ENCODE results near the gene EIF3A.
"Not testable (repeated sequence)": the region's sequence is repeated elsewhere in the genome, so short reads cannot be mapped to it uniquely, and the experiment has no call there.

The EIF3A gene

DNA sequence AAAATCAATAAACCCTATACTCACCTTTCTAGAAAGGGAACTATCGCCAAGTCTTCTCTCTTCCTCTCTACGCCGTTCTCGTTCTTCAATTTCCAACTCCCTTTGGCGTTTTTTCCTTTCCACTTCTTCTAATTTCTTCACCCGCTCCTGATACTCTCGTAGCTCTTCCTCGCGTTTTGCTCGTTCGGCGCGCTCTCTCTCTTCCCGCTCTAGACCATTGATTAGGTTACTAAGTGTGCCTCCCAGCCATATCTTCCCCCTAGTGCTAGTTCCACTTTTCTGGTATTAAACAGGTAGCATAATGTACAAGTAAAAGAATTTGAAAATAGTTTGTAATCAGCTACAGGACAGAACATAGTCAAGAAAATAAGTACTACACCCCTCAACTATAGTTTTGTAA is 30.8 kb downstream of the EIF3A start:
- DNase-seq: no peak

DNA sequence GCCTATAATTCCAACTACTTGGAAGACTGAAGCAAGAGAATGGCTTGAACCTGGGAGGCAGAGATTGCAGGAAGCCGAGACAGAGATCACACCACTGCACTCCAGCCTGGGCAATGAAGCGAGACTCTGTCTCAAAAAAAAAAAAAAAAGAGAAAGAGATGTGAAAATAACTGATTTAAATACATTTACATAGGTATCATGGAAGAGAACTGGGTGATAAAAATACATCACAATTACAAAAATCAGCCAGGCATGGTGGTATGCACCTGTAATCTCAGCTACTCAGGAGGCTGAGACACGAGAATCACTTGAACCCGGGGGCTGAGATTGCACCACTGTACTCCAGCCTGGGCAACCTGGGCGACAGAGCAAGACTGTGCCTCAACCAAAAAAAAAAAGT is 31.3 kb downstream of the EIF3A start:
- DNase-seq: no peak

DNA sequence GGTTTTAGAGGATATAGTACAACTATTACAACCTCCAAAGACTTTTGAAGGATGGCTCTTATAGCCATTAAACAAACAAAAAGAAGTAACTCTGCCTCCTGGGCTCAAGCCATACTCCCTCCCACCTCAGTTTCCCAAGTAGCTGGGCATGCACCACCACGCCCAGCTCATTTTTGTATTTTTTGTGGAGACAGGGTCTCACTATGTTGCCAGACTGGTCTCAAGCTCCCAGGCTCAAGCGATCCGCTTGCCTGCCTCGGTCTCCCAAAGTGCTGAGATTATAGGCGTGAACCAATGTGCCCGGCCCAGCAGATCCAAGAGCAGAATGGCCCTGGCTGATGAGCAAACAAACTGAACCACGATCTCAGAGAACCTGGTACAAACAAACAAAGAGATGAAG is 35.1 kb downstream of the EIF3A start:
- DNase-seq: no peak

DNA sequence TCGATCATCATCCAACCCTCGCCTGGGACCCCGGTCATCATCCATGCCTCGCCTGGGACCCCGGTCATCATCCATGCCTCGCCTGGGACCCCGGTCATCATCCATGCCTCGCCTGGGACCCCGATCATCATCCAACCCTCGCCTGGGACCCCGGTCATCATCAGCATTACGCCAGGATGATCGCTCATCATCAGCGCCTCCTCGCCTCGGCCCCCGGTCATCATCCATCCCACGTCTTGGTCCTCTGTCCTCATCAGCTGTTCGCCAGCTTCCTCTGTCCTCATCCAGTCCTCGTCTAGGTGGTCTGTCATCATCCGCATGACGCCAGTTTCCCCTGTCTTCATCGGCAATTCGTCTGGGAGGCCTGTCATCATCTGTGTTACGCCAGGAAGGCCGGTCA is 38.4 kb downstream of the EIF3A start:
- DNase-seq: no peak

DNA sequence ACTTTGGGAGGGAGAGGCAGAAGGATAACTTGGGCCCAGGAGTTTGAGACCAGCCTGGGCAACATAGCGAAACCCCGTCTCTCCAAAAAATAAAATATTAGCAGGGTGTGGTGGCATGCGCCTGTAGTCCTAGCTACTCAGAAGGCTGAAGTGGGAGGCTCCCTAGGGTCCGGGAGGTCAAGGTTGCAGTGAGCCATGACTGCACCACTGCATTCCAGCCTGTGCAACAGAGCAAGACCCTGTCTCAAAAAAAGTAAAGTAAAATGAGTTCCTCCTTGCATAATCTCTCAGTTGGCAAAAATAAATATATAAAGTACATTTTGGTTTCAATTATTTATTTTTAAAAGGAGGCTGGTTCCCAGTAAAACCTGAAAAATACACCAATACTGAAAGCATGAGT is 39.3 kb downstream of the EIF3A start:
- DNase-seq: no peak

DNA sequence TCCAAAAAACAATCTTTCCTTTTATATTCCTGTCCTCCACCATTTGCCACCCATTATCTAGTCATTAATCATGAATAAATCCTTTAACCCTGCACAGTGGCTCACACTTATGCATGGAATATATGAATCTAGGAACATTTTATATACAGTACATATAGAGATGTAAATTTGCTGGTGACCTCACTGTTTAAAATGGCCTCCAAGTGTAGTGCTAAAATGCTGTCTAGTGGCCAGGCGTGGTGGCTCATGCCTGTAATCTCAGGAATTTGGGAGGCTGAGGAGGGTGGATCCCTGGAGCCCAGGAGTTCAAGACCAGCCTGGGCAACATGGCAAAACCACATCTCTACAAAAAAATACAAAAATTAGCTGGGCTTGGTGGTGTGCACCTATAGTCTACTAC is 41.5 kb downstream of the EIF3A start:
- no peak for DNase-seq

DNA sequence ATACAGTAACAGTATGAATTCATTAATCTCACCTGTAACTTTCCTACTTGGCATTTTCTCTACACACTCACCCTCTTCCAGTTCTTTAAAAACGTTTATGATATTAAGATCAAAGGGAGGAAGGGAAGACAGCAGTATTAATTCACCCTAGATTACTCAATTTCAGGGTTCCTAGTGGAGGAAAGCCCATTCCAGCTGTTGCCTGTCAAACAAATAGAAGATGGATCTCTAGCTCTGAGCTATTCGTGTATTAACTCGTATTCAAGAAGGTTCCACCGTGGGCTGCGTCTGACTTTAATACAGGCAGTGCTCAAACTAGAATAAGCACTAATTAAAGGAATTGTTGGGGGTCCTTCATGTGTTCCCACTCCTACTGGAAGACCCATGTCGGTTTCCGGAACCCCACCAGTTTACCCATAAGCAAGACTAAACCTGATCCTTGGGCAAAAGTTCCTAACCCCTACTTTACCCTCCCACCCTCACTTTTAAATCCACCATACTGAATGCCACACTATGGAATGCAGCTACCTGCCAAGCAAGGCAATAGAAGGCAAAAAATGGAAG is 49.0 kb downstream of the EIF3A start:
- DNase-seq: no peak

DNA sequence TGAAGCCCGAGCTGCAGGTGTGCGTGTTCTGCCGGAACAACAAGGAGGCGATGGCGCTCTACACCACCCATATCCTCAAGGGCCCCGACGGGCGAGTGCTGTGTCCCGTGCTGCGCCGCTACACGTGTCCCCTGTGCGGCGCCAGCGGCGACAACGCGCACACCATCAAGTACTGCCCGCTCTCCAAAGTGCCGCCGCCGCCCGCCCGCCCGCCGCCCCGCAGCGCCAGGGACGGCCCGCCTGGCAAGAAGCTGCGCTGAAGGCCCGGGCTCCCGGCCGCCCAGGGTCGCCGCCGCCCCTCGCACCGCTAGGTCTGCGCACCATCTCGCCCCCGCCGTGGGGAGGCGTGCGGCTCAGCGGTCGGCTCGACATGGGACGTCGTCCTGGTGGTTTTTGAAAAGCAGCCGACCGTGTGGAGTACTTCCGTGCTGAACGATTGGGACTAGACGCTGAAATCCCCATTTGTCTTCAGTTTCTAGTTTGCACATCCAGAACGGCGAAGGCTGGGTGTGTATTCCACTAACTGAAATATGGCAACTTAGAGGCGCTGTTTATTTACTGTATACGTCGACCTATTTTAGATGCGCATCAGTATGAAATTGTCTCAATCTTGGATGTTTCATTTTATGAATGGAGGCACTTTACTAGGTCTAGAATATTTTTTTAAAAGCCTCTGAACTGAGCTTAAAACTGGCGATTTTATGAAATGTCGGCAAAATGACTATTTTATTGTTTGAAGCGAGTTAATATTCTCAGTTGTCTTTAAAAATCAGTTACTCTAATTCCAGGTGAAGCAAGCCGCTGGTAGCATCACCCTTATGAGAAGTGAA is 50.0 kb downstream of the EIF3A start:
- peak; percentile 62 for DNase-seq

DNA sequence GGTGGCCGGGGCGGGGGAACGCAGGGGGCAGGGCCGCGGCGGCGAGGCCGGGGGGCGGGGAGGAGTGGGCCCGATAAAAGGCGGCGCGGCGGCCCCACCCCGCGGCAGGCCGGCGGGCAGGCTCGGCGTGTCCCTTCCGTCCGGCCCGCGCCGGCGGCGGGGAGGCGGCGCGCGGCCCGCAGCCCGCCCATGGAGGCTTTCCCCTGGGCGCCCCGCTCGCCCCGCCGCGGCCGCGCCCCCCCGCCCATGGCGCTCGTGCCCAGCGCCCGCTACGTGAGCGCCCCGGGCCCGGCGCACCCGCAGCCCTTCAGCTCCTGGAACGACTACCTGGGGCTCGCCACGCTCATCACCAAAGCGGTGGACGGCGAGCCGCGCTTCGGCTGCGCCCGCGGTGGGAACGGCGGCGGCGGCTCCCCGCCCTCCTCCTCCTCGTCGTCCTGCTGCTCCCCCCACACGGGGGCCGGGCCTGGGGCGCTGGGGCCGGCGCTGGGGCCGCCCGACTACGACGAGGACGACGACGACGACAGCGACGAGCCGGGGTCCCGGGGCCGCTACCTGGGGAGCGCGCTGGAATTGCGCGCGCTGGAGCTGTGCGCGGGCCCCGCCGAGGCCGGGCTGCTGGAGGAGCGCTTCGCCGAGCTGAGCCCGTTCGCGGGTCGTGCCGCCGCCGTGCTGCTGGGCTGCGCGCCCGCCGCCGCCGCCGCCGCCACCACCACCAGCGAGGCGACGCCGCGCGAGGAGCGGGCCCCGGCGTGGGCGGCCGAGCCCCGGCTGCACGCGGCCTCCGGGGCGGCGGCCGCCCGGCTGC is 50.8 kb downstream of the EIF3A start, which contains the start of gene NANOS1:
Gene NANOS1, plus strand, starts transcription at position 102 of the 808 bp plus-strand sequence. Its CDS starts 88 bp downstream, at position 190.
- peak; percentile 78 for DNase-seq

DNA sequence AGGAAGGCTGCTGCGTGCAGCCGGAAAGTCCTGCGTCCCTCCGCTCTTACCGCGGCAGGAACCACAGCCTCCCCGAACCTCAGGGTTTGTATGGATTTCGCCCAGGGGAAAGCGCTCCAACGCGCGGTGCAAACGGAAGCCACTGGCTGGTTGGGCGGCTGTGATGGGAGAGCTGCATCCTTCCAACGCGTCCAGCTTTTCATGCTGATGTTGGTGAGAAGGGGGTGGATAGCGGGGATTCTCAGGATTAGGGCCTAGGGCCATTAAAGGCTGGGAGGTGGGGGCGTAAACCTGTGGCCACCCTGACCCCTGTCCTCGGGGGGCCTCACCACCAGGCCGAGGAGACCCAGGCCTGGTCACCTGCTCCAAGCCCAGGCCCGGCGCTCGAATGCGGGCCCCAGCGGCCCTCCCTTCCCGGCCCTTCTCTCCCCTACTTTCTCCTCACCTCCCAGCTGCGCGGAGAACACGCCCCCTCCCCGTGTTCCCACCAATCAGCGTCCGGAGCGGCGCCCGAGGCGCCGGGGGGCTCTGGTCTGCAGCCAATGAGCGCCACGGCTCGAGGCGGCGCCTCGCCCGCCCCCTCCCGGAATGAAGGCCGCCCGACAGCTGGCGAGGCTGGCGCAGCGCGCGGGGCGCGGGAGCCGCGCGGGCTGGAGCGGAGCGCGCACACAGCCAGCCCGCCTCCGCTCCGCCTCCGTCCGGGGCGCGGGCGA is 51.6 kb downstream of the EIF3A start:
- peak; percentile 94 for DNase-seq

DNA sequence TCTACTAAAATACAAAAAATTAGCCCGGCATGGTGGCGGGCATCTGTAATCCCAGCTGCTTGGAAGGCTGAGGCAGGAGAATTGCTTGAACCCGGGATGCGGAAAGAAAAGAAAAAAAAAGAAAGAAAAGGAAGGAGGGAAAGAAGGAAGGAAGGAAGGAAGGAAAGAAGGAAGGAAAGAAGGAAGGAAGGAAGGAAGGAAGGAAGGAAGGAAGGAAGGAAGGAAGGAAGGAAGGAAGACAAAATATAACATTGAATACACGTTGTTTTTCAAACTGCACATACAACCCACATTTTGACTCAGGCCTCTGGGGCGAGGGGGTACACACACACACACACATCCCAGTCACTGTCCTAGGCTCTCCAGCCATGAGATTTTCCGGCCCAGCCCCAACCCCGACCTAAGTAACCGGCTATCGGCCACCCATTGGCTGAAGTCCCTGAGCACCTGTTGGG is 52.1 kb downstream of the EIF3A start:
- DNase-seq: not testable (repeated sequence)

DNA sequence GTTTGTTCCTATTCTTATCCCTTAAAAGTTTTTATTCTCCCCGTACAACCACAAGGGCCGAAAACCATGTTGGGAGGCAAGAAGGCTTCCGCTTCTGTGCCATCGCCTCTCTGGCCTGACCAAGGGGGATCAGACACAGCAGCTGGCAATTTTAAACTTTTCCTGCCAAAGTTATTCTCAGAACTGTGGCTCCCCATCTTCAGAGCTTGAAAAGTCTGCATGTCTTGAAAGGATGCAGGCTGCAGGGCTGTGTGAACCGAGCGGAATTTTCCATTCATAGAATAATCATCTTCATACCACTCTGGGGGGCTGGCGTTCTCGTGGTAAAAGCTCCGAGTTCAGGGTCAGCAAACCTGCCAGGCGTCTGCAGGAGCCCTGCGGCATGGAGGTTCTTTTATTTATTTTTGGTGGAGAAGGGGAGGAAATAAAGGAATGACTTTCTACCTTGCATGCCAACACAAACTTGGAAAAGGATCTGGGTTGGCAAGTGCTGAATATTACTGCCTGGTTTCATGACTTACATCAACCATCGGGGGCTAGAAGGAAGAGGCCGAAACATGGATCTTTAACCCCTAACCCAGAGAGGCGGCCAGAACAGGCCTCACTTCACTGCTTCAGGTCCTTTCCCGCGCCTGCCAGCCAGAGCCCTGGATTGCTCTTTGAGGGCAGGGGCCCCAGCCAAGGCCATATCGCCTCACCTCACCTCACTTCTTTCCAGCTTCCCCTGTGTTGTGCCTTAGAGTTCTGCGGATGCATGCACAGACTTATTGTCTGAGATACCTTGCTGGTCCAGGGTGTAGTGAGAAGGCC is 54.1 kb downstream of the EIF3A start:
- DNase-seq: no peak

DNA sequence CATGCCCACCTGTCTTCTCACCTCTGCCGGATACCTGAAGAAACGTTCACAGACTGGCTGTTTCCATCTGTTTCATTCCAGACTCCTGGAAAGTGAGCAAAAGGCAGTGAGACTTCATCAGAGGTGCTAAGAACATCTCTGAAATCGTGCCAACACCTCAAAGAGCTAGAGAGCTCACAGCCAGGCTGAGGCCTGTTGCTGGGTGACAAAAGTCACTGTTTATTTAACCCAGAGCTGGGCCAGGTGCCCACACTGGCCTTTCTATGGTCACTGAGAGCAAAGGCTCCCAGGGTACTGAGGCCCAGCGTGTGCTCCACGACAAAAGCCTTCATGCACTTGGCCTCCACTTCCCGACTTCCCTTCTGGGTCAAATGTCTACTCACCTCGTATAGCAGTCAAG is 54.8 kb downstream of the EIF3A start:
- peak; percentile 12 for DNase-seq

DNA sequence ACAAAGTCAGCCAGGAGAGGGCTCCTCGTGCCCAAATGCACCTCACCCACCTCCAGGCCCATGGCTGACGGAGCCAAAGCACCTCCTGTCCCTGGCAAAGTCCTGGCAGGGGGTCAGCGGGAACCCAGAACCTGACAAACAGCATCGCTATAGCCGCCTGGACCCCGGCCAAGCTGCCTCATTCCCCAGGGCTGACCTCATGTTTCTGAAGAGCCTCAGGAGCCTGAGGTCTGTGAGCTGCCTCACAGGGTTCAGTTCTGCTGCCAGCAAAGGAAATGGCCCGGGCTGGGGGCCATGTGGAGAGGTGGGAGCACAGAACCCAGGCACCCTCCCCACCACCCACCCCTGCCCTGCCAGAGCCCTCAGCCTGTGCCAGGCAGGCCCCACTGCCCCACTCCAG is 55.3 kb downstream of the EIF3A start:
- DNase-seq: peak; percentile 25

DNA sequence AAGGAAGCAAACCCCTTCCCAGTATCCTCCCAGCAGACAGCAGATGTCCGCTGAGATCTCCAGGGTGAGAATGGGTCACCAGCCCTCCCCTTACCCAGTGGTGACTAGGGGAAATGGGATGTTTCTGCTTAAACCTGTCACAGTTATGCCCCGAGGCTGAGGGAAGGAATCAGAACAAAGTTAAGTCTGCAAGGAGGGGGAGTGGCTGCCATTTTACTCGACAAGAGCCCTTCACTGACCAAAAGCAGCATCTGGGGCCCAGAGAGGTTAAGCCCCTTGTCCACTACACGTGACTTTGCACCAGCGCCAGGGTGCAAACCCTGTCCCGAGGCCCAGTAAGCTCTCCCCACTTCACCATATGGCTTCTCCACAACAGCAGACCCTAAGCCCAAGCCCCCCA is 55.7 kb downstream of the EIF3A start:
- DNase-seq: no peak

DNA sequence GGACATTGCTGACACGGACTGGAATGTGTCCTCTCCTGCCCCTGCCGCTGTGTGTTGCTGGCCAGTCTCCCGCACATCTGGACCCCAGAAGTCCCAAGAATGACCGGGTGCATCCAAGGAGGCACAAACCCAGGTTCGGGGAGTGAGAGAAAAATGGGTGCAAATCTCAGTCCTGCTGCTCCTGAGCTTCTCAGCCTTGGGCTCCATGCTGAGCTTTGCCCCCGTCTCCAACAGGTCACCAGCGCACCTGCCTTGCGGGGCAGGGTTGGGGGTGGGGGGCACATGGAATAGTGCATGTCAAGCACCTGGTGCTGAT is 57.1 kb downstream of the EIF3A start:
- DNase-seq: peak; percentile 65

DNA sequence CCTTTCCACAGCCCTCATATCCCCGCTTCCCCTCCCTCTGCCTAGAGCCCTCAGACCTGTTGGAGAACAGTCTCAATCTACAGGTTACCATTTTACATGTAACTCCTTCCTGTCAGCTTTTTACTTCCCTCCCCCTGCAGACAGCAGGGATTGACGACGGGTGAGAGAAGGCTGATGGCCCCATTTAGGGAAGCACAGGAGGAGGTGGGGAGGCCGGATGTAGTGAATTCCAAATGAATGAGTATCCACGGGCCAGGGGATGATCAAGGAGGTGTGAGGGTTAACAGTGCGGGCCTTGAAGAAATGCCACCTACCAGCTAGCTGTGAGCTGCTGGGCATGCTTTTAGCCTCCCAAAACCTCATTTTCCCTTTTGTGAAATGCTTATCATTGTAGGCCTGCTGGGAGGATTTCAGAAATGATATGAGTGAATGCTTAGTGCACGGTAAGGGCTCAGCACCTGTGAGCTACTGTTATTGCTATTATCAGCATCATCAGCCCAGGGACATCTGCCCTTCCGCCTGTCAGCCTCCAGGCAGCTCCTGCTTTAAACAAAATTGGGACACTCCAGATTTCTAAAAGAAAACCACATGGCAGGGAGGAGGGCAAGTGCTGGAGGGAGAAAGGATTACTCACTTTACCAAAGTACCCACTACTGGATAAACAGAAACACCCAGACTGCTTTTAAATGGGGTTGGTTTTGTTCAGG is 57.6 kb downstream of the EIF3A start:
- peak; percentile 52 for DNase-seq

DNA sequence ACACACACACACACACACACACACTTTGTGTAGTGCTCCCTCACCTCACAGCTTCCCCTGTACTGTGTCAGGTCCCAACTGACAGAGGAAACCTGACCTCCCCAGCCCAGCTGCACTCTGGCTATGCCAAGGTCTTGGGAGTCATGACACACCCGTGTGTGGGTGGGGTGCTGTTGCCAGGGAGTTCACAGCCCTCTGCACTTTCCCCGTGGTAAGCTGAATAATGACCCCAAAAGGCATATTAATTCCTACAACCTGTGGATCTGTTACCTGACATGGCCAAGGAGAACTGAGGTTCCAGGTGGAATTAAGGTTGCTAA is 60.0 kb downstream of the EIF3A start:
- DNase-seq: no peak

DNA sequence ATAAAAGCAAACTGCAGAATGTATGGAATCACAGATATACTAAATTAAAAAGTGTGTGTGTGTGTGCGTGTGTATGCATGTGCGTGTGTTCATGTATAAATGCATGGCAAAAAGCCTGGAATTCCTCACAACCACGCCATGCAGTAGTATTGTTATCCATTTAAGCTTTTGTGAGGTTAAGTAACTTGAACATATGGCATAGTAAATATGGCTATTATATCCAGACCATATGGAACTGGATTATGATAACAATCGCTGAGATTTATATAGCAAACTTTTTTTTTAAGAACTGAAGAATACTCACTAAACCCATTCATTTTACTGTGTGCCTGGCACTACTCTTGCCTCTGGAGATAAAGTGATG is 73.4 kb downstream of the EIF3A start:
- DNase-seq: no peak

DNA sequence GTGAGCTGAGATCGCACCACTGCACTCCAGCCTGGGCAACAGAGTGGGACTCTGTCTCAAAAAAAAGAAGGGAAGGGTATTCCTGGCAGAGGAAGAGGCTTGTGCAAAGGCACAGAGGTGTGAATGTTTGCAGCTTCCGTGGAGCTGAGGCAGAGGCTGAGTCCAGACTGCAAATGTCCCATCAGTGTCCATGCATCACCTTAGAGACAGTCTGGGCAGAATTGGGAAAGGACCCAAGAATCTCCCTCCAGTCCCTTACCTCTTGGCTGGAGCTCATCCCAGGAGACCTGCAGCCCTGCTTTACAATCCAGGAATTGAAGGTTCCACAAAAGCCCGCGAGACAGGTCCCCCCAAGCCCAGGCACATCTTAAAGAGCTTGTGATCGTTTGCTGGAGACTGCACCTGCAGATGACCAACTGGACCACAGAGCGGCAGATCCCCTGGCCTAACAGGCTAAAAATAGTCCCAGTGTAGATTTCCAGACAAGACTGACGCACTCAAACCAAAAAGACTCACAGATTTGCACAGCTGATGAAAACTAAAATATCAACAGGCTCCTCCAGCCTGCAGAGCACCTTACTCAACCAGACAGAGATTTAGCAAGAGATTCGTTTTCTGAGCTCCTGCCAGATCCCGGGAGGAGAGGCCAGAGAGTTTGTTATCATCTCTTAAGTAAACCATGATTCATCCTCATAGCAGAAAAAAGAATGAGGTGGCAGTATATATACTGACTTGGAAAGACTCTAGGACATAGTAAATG is 74.0 kb downstream of the EIF3A start:
- DNase-seq: no peak

DNA sequence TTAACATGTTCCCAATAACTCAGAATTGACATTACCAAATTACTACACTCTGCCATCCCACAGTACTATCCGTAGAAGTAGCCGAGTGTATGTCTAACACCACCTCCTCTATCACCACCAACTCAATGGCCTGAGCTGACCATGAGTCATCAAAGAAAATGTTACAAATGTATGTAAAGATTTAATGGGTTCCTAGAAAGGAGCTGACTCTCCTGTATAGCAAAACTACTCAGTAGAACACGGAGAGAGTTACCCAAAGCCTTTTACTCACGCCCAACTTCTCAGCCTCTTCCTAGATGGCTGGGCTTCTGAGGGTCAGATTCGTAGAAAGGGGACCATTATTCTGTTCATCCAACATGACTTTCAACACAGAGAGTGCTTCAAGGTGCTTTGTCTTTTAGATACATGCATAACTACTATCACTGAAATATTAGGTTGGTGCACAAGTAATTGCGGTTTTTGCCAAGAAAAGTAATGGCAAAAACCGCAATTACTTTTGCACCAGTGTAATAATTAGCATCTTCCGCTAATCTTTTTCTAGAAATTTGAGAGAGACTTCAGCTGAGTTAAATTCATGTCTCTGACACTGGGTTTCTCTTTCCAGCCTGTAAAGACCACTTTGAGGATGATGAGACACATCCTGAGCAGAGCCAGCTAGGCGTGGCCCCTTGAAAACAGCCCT is 75.1 kb downstream of the EIF3A start:
- no peak for DNase-seq

All from NCI-H146 (cell line).